Measurements from ENCODE around the gene FARS2.

Gene FARS2

GRCh38 chr6:5383856-5384255 is 122.5 kb downstream of the FARS2 start:
- no peak for DNase-seq

DNA sequence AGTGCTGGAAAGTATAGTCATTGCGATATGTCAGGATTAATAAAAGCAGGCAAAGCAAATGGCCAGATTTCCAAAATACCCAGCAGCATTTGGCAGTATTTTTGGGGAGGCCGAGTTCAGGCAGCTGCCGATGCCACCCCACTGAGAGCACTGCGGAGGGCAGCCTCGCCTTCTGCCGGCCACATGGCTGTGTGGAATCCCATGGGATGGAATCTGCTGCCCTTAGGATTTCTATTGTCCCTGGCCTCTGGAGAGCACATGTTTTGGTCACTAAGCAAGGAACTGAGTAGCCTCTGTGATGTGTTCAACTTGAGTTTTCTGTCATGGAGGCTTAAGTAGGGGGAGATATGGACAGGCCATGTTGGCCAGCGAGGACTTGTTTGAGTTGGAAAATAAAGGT is 123.0 kb downstream of the FARS2 start:
- DNase-seq: no peak

DNA sequence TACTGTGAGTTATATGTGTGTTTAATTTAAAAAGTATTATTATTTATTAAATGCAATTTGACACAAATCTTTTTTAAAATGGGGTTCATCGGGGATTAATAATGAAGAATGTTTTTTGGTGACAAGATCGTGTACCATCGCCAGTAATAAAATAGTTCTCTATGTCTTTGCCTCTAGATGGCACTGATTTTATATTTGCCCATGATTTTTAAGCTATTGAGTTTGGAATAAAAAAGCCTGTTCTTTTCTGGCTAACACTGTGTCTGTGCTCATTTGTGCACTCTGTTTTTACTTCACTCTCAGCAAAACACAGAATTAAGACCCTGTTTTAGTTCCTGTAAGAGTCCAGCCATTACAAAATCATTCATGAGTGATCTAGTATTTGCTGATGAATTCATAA is 127.0 kb downstream of the FARS2 start:
- DNase-seq: no peak

DNA sequence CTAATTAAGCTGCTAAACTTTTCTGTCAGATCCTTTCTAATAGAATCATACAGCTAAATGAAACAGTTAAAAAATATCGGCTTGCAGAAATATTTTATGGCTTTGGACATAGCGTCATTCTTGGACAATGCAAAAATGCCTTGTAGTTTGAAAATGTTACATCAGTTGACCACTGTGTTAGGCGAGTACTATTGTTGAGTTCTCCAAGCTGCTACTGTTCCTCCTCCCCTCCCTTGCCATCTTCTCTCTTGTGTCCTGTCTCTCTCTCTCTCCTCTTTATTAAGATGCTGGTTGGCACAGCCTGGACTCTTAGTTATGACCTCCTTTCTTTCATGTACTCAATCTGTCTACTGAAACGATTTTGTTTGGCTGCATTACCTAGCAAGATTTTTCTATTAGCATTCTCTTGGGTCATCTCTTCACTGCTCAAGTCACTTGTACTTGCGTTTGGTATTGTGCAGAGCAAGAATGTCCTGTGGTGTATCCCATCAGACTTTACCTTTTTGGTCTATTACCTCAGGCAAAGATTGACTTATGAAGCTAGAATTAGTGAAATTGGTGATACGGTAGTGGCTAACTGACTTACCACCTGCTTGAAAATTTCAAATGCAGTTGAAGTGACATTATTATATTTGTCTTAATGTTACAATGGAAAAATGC is 127.9 kb downstream of the FARS2 start:
- DNase-seq: no peak

DNA sequence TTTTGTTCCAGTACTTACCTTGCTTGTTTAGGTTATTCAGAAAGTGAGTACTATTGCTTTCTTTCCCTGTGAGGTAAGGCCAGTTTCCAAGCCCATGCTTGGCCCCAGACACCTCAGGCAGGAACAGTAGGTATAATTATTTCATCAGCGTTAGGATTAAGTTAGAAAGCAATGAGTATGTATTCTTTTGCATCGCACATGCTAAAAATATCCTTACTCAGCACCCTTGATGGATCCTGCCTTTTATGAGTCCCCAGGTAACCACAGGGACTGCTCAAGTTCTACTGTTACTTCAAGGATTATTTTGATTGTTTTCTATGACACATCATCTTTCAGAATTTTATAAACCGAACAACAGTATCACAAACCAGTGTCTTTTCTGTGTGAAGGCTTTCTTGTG is 128.9 kb downstream of the FARS2 start:
- DNase-seq: no peak

GRCh38 chr6:5394280-5394679 is 133.0 kb downstream of the FARS2 start:
- DNase-seq: no peak

DNA sequence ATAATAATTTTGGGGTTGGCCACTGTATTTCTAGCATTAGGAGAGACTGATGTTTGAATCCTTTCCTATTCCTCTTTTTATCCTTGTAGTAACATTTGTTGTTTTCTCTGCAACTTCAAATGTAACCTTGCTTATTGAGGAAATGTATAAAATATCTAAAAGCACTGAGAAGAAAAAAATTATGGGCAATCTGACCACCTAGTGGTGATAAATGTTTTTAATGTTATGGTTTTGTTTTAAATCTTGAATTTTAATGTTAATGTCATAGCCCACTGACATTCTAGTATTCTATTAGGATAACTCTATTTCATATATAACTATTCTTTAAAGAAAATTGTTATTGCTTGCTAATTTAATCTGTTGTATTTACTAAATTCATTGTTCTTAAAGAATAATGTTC is 134.4 kb downstream of the FARS2 start:
- DNase-seq: no peak

DNA sequence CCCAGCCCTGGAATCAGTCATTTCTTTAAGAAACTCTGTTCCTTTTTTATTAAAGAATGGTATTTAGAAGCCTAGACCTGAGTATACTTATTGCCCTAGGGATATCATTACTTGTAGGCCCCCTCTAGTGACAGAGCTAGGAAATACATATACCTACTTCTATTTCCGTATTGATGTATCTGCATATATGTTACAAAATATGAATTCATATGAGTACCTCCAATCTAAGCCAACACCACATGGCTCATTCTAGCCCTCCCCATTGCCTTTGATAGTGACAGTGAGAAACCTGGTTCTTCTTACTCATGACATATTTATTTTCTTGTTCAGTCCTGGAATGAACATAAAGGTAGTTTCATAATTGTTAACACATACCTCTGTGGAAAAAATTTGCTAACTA is 137.2 kb downstream of the FARS2 start:
- no peak for DNase-seq

DNA sequence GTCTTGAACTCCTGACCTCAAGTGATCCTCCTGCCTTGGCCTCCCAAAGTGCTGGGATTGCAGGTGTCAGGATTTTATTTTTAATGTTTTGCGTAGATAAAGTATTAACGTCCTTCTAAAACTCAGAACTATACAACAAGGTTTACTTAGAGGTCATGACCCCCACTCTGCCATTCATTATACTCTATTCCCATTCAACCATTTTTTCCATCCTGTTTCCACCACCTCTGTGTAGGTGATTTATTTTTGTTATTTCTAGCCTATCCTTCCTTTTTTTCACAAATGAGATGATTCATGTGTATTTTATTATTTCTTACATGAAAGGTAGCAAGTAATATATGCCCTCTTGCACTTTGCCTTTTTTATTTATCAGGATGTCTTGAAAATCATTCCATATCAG is 138.1 kb downstream of the FARS2 start:
- DNase-seq: no peak

DNA sequence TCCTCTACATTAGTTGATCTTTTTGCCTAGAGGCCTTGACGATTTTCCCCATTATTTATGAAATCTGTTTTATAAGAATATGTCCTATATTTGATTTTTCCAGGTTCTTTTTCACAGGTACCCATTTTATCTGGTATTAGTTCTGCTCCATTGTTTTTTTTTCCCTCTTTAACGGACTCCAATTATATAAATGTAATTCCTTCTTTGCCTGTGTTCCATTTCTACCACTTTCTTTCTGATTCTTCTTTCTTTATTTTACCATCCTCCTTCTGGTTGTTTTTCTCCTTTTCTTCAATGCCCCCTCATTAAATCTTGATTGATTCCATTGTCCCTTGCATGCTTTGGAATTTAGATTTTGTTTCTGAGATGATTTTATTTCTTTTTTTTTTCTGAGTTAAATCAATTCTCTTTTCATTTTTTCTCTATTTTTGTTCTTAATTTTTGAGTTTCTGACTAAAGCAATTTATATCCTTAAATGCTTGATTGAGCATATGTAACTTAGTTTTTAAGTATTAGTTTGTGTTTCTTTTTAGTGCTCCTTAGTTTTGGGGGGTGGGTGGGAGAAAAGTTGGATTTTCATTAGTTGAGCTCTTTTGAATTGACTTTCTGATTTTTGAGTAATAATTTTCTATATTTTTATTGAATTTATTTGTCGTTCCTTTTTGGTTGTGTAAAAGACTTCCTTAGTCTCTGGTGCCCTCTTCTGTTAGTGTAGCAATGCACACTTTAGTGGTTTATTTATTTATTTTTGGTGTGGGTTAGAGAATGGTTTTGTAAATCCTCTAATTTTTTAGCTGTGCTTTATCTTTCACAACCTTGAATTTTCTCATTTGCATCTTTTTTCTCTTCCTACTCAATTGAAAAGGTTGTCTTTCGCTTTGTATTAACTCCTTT is 140.8 kb downstream of the FARS2 start:
- DNase-seq: no peak

- DNase-seq: no peak
Measured at GRCh38 chr6:5403076-5403475, 141.8 kb downstream of the FARS2 start.

GRCh38 chr6:5403609-5404008 is 142.3 kb downstream of the FARS2 start:
- no peak for DNase-seq

DNA sequence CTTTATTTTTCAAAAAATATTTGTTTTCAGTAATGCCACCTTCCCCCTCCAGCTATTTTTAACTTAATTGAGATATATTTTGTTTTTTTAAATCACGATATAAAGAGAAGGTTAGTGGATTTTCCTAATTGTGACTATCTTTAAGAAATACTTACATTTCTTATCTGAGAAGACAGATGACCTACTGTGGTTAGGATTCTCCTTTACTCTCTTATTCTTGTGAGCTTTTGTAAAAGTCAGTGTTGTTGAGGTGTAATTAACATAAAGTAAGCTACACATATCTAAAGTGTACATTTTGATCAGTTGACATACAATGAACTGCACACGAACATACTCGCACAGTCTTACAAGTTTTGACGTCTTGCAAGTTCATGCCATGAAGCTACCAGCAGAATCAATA is 144.7 kb downstream of the FARS2 start:
- DNase-seq: no peak

GRCh38 chr6:5411414-5411813 is 150.1 kb downstream of the FARS2 start:
- no peak for DNase-seq

- no peak for DNase-seq
Measured at GRCh38 chr6:5412017-5412416, 150.7 kb downstream of the FARS2 start.

DNA sequence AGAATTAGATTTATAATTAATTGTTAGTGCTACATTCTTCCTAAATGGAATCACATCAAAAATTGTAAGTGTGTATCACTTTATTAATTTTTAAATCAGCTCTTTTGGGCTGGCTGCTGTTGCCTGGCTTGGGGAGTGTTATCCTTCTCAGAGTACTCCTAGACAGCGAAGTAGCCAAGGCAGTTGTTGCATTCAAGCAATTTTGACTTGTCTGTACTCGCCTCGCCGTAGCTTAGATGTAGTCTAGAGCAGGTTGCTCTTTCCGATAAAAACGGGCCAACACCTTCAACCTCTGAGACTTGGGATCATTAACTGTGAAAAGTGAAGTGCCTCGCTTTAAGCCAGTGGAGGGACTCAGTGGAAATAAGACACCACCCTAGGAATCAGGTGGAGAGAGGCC is 151.3 kb downstream of the FARS2 start:
- DNase-seq: no peak

GRCh38 chr6:5416250-5416649 is 154.9 kb downstream of the FARS2 start:
- no peak for DNase-seq

GRCh38 chr6:5422321-5422915 is 161.1 kb downstream of the FARS2 start:
- DNase-seq: no peak

DNA sequence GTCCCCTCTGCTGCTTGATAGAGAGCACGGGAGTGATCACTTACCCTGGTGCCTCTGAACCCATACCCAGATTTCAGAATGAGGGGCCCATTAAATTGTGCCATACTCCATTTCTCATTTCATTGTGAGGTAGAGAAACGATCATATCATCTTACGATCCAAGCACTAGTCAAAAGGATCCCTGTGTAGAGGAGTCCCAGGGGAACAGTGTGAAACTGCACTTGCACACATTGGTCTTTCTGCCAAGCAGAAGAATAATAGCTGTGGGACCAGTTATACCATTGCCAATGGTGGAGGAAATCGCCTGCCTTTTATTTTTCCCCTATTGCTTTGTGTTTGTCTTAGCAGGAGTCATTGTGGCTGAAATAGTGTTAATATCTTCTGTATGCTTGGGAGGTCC is 161.9 kb downstream of the FARS2 start:
- DNase-seq: no peak

DNA sequence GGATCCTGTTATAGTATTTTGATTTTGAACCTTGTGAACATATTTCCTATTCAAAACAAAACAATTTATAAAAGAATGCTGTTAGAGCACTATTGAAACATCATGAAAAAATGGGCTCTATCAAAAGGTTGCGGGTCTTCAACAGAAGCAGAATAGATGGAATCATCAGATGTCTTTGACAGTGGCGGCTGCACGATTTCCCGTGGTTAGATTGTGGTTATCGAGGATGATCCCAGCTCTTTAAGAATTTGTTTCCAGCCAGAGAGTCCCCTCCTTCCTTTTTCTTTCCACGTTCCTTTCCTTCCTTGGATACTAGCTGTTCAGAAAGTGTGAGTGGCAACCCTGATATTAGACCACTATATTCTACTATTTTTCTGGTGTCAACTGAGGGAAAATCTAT is 163.4 kb downstream of the FARS2 start:
- no peak for DNase-seq

DNA sequence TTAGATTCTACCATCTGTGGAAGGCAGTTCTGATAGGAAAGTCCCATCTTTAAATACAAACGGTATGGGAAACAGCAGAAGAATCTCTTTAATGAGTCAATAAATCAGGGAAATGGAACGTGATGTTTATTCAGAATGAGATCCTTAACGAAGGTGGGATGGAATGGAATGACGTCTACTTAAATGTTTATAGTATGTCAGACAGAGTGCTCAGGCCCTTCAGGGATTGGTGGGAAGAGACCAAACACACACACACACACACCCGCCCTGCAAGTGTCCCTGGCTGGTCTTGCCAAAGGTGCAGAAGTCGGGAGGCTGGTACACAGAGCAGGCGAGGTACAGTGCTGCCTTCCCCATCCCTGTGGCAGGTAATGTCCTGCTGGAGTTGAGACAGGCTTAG is 164.0 kb downstream of the FARS2 start:
- DNase-seq: no peak

DNA sequence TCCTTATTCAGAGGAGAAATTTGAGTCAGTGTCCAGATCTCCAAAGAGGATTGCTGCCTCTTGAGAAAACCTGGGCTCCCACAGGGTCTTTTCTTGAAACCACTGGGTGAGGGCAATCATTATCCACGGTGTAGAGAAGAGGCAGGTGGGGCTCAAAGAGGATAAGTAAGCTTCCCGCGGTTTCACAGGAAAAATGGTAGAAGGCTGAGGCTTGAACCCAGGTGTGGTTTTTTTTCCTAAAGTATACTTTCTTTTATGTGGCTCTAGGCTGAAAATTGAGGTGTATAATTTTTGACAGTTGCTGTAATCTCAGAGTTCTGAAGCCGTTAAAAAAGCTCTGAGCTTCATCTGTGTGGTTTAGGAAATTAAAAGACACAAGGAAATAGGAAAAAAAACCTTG is 164.5 kb downstream of the FARS2 start:
- no peak for DNase-seq

- no peak for DNase-seq
Measured at GRCh38 chr6:5427586-5427985, 166.3 kb downstream of the FARS2 start.

DNA sequence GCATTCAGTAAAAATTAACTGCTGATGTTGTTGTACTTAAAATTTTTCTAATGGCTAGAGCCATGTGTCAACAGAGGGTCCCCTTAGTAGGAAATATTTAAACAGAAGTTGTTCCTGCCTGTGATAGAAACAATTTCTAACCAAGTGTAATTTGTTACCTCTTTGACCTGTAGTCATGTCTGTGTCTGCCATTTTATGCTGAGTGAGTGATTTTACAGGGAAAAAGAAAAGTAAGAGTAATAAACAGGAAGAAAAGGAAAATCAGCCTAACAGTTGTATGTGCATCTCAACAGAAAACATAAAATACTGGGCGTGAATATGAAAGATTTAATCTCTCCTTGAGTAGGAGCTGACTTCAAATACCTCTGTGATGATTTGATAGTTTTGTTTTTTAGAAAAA is 172.0 kb downstream of the FARS2 start:
- no peak for DNase-seq
